ENCODE data around the gene SLC49A3. TPM values are rescaled to one million over a fixed set of nuclear protein-coding genes. Genes with fewer than 3 reads are reported as not detected.
A peak's percentile ranks its signal among the peaks of the same experiment; 100 is the strongest.

Gene SLC49A3
- total and polyA plus RNA-seq, 2 of the 4 experiments (the other 2 are of a cell fraction): under 0.01 to 0.32 TPM

GRCh38 chr4:727576-727975 lies 38.6 kb upstream of the SLC49A3 start:
- H4K20me1 ChIP-seq (ENCODE audit: insufficient read depth, low read length): peaks cover 72% of the 10 kb centered on the region
- H2AK5ac ChIP-seq (ENCODE audit: low read depth, low read length): no peak overlapping the region
- no peak overlapping the region for H2BK120ac ChIP-seq (ENCODE audit: low read depth, low read length)
- H3K4me3 ChIP-seq (ENCODE audit: insufficient read depth, low read depth, low read length): no peak overlapping the region
- H3K4ac ChIP-seq (ENCODE audit: low read depth, low read length): no peak overlapping the region
- peaks cover 12% of the 10 kb centered on the region for H3K4me1 ChIP-seq (ENCODE audit: control insufficient read depth, insufficient read depth, low read length)
- DNase-seq (no peak), ATAC-seq (ENCODE audit: low read depth) (no peak)
- intact Hi-C loops (cut with micrococcal nuclease): no loop called here
- WGBS, 2 experiments (ENCODE audit: extremely low coverage in 2 of 2, insufficient read length in 1 of 2): 100% methylated on average over 1 of the region's 6 CpGs; no CpG with 5 or more reads in 1 of the 2 experiments
- H3K9ac ChIP-seq (ENCODE audit: low read depth, low read length): no peak overlapping the region
- H3K56ac ChIP-seq (ENCODE audit: extremely low read depth, insufficient read depth, low read length): no peak overlapping the region
- no peak overlapping the region for H2BK15ac ChIP-seq (ENCODE audit: low read depth, low read length)
- no peak overlapping the region for H2AFZ ChIP-seq (replicated peaks; ENCODE audit: low read length, poor library complexity)
- in situ Hi-C loops (cut with MboI; ENCODE audit: low sequenced_read_pairs): no loop called here
- no peak overlapping the region for H2AK9ac ChIP-seq (replicated peaks; ENCODE audit: low read depth, low read length, poor library complexity)
- no peak overlapping the region for H4K5ac ChIP-seq (ENCODE audit: low read depth, low read length)
- H2BK5ac ChIP-seq (ENCODE audit: low read depth, low read length, poor library complexity, severe bottlenecking): no peak overlapping the region
- ChIA-PET CTCF (no interaction called here), POLR2A (ENCODE audit: unreplicated experiment) (no interaction called here)
- H4K8ac ChIP-seq (ENCODE audit: low read depth in 2 of 2, low read length in 2 of 2): no peak overlapping the region
- H3K4me2 ChIP-seq (ENCODE audit: low read depth, low read length): no peak overlapping the region
- no peaks in the 10 kb centered on the region for H3K27me3 ChIP-seq (ENCODE audit: control insufficient read depth, insufficient read depth, low read length)
- H4K91ac ChIP-seq (ENCODE audit: insufficient read depth, low read depth, low read length): no peak overlapping the region
- H3K79me1 ChIP-seq (ENCODE audit: low read depth in 1 of 2, low read length in 2 of 2): peaks cover 13 to 53% of the 10 kb centered on the region in 2 experiments
- dilution Hi-C loops (cut with HindIII; ENCODE audit: low sequenced_read_pairs, unreplicated experiment): no loop called here
- H3K18ac ChIP-seq (ENCODE audit: low read depth, low read length): no peak overlapping the region
- no peak overlapping the region for H3K27ac ChIP-seq (ENCODE audit: insufficient read depth, low read length)
- H3K36me3 ChIP-seq (ENCODE audit: control insufficient read depth, insufficient read depth, low read length): peaks cover 22% of the 10 kb centered on the region; the same call in 1 of the 2 replicates
- H3K9me1 ChIP-seq (ENCODE audit: insufficient read depth, low read length): peaks cover 9% of the 10 kb centered on the region
- no peak overlapping the region for H3K14ac ChIP-seq (replicated peaks; ENCODE audit: low read depth, low read length)
- no peak for TF ChIP-seq MAZ (IDR thresholded peaks at IDR 0.05; ENCODE audit: borderline replicate concordance, low read depth, low read length)
- no peaks in the 10 kb centered on the region for H3K9me3 ChIP-seq (ENCODE audit: control insufficient read depth, insufficient read depth, low read length)
- 0 out of 2 replicates have a peak overlapping the region, but pooled peaks have one; percentile 8 for H3K23ac ChIP-seq (ENCODE audit: low read depth, low read length)
- H2BK20ac ChIP-seq (ENCODE audit: low read depth, low read length): no peak overlapping the region
- BruUV-seq (replicated peaks): no TSS peak
